ENCODE results near the gene PDZD2.
A peak's percentile ranks its signal among the peaks of the same experiment; 100 is the strongest.

PDZD2 gene

DNA sequence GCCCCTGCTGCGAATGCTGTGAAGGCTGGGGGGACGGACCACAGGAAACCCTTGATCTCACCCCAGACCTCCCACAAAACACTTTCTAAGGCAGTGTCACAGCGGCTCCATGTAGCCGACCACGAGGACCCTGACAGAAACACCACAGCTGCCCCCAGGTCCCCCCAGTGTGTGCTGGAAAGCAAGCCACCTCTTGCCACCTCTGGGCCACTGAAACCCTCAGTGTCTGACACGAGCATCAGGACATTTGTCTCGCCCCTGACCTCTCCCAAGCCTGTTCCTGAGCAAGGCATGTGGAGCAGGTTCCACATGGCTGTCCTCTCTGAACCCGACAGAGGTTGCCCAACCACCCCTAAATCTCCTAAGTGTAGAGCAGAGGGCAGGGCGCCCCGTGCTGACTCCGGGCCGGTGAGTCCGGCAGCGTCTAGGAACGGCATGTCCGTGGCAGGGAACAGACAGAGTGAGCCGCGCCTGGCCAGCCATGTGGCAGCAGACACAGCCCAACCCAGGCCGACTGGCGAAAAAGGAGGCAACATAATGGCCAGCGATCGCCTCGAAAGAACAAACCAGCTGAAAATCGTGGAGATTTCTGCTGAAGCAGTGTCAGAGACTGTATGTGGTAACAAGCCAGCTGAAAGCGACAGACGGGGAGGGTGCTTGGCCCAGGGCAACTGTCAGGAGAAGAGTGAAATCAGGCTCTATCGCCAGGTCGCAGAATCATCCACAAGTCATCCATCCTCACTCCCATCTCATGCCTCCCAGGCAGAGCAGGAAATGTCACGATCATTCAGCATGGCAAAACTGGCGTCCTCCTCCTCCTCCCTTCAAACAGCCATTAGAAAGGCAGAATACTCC, 450.4 kb downstream of the PDZD2 start:
- no peak for DNase-seq

DNA sequence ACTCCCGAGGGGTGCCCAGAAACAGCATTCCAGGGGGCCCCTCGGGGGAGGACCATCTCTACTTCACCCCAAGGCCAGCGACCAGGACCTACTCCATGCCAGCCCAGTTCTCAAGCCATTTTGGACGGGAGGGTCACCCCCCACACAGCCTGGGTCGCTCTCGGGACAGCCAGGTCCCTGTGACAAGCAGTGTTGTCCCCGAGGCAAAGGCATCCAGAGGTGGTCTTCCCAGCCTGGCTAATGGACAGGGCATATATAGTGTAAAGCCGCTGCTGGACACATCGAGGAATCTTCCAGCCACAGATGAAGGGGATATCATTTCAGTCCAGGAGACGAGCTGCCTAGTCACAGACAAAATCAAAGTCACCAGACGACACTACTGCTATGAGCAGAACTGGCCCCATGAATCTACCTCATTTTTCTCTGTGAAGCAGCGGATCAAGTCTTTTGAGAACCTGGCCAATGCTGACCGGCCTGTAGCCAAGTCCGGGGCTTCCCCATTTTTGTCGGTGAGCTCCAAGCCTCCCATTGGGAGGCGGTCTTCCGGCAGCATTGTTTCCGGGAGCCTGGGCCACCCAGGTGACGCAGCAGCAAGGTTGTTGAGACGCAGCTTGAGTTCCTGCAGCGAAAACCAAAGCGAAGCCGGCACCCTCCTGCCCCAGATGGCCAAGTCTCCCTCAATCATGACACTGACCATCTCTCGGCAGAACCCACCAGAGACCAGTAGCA, 451.3 kb downstream of the PDZD2 start:
- no peak for DNase-seq

DNA sequence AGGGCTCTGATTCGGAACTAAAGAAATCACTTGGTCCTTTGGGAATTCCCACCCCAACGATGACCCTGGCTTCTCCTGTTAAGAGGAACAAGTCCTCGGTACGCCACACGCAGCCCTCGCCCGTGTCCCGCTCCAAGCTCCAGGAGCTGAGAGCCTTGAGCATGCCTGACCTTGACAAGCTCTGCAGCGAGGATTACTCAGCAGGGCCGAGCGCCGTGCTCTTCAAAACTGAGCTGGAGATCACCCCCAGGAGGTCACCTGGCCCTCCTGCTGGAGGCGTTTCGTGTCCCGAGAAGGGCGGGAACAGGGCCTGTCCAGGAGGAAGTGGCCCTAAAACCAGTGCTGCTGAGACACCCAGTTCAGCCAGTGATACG, 451.8 kb downstream of the PDZD2 start:
- DNase-seq = no peak

DNA sequence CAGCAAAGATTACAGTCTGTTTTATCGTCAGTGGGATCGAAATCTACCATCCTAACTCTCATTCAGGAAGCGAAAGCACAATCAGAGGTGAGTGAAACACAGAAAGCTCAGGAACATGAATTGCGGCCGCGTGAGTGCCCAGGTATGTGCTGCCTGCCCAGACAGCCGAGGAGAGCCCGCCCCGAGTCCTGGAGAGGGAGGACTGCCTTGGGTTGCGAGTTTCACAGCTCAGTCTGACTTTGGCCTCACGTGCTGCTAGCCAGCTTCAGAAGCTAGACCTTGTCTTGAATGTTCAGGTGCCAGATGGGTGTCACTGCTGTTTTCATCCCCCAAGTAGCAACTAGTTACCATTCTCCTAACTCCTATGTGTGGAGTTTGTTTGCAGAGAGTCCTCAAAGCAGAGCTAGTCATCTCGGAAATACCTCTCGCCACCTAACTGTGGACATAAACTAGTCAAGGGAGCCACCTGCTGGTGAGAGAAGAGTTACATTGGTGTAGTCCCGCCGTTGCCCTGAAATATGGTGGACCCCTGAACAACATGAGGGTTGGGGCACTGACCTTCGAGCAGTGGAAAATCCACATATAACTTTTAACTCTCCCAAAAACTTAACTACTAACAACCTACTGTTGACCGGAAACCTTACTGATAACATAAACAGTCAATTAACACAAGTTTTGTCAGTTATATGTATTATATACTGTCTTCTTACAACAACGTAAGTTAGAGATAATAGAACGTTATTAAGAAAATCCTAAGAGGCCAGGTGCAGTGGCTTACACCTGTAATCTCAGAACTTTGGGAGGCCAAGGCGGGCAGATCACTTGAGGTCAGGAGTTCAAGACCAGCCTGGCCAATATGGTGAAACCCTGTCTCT, 454.2 kb downstream of the PDZD2 start:
- peak; percentile 82 for DNase-seq

DNA sequence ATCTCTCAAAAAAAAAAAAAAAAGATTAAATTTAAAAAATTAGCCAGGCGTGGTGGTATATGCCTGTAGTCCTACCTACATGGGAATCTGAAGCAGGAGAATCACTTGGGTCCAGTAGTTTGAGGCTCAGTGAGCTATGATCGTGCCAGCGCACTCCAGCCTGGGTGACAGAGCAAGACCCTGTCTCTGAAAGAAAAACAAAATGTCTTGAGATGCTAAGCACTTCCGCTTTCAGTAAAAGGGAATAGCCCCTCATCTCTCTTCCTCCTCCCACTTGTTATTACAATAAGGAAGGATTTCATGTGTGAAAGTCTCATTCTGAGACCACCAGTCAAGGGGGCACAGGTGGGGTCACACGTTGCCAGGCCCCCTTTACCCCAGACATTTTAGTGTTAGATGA, 455.8 kb downstream of the PDZD2 start:
- DNase-seq = no peak

DNA sequence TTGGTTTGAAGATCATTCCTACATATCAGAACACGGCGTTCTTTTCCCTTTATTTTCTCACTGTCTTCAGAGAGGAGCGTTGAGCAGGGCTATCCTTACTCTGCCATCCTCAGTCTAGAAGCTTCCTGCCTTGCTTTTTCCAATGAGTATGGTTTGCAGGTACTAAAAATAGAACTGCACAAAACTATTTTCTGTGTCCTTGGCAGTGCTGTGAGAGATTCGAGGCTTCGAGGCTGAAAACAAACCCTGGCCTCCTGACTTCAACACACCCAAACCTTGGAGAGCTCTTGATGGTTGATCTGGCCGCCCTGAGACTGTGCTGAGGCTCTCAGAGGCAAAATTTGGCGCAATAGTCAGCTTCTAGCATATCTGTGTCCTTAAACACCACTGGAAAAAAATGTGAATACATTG, 456.3 kb downstream of the PDZD2 start:
- no peak for DNase-seq

DNA sequence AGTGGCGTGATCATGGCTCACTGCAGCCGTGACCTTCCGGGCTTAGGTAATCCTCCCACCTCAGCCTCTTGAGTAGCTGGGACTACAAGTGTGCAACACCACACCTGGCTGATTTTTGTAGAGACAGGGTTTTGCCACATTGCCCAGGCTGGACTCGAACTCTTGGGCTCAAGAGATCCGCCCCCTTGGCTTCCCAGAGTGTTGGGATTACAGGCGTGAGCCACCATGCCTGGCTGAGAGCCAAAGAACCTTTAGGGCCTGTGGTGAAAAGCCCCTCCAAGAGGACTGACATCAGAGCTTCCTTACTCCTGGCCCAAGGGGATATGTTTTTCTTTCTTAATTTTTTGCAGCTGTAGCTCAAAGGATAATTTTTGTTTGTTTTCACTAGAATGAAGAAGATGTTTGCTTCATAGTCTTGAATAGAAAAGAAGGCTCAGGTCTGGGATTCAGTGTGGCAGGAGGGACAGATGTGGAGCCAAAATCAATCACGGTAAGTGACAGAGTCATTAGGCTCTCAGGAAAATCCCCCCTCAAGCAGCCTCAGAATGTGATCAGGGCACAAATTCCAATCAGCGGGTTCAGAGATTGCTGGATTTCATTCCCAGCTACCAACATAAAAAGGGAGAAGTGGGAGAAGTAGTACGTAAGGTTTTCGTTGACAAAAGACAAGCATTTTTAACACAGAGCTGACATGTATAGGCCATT, 458.1 kb downstream of the PDZD2 start:
- DNase-seq = no peak

DNA sequence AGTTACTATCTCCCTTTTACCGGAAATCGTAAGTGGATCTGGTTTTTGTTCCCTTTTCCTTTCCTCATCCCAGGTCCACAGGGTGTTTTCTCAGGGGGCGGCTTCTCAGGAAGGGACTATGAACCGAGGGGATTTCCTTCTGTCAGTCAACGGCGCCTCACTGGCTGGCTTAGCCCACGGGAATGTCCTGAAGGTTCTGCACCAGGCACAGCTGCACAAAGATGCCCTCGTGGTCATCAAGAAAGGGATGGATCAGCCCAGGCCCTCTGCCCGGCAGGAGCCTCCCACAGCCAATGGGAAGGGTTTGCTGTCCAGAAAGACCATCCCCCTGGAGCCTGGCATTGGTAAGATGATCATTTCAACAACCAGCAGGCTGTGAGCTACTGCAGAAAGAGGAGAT, 459.4 kb downstream of the PDZD2 start:
- DNase-seq = no peak

DNA sequence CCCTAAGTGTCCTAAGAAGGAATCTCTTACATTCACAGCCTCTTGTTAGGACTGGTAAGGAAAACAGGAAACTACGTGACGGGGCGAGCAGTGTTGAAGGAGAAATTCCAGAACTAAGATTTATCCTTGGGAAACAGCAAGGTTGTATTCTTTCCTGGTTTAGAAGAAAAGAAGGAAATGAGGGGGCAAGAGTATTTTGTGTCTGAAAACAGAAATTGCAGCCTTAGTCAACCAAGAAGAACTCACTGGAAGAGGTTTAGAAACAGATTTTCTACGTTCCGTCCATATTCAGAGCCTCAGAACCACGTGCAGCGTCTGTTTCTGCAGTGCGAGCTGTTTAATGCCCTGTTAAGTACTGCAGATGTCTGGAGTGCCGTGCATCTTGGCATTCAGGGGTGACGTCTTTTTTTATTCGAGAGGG, 460.0 kb downstream of the PDZD2 start:
- no peak for DNase-seq

DNA sequence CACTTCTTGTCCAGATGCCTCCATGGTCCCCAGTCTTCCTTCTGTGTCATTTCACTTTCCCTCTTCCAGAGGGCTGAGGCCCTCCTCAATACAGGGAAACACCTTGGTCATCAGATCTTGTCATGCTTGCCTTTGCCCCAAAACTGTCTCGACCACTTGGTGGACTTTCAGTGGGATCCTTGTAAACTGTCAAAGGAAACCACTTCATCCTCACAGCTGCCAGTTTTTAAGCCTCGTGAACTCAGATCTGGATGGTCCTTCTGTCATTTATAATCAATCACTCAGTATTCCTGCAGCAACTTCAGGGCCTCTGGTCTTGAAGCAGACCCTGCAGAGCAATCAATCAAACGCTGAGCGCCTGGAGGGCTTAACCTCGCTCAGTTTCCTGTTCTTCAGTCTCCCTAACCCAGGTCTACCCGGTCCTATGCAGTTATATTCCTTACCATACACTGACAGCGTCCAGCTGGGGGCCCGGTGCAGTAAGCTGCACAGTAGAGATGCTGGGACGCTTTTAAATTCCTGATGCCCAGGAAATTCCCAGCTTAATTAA, 460.6 kb downstream of the PDZD2 start:
- DNase-seq = no peak

DNA sequence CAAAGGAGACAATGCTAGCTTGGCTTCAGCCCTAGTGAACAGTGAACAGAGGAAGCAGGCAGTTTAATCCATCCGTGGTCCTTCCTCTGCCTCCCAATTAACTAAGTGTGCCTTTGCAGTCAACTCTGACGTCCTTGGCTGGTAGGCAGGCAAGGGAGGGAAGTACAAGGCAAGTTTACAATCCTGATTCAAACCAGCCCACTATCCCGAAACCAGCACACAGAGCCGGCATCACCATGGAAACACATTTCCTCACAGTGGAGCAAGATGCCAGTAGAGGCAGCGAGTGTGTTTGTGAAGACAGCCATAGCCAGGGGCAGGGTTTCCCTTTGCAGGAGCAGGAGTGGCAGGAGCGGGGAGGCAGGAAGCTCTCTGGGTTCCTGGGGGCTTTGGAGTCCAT, 461.3 kb downstream of the PDZD2 start:
- DNase-seq = no peak

DNA sequence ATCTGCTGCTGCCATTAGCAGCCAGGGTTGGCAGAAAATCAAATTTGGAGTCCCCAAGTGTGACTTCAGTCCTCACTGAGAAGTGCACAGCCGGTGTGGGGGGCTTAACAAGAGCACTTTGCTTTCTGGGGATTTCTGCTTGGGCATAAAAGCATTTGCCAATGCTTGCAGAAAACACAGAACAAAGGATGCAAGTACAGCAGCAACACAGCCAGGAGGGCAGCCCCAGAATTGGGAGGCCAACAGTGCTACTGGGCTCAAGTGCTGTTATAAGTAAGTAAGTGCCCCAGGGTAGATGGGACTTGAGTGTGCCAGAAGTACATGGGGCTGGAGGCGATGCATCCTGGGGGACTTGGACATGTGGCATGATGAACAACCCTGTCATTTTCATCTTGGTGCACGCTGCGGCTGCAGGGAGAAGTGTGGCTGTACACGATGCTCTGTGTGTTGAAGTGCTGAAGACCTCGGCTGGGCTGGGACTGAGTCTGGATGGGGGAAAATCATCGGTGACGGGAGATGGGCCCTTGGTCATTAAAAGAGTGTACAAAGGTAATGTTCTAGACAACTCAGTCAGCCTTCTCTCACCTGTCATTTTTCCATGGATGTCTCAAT, 461.9 kb downstream of the PDZD2 start:
- no peak for DNase-seq

DNA sequence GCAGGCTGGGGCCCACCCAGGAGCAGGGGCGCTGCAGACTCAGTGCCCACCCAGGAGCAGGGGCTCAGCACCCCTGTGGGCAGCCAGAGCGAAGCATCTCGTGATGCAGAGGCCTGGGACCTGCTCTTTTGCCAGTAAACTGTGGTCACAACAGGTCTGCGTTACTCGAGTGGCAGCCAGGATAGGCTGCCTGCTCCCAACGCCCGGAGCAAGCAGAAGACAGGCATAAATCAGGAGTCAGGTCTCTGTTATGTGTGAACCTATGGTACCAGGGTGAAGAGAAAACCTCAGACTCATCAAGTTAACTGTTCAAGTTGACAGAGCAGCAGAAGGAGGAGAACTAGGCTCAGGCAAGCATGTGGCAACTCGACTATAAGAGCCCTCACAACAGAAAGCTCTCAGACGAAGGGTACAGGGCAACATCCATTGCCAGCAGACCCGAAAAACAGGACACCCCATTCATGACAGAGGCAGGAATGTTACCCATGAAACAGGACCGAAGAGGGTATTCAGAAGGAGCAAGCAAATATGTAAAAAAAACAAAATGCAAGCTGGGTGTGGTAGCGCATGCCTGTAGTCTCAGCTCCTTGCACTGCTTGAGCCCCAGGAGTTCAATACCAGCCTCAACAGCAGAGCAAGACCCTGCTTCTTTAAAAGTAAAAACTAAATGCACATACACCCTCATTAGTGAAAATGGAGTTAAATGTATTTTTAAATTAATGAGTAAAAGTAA, 463.5 kb downstream of the PDZD2 start:
- DNase-seq = no peak

DNA sequence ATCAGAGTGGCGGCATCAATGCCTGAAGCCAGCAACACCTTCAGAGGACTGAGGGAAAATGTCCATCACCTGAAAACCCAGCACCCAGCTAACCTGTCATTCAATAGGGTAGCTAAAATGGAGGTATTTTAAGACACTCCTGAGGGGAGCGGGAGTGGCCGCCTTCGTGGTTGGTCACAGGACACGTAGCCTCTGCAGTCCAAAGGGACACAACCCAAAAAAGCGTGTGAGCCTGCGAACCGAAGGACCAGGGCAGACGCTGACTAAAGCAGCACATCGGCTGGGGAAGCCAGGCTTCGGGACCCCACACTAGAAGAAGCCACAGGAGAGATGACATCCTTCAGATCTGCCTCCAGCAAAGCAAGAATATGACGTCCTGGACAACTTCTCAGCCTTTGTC, 464.6 kb downstream of the PDZD2 start:
- DNase-seq = no peak

DNA sequence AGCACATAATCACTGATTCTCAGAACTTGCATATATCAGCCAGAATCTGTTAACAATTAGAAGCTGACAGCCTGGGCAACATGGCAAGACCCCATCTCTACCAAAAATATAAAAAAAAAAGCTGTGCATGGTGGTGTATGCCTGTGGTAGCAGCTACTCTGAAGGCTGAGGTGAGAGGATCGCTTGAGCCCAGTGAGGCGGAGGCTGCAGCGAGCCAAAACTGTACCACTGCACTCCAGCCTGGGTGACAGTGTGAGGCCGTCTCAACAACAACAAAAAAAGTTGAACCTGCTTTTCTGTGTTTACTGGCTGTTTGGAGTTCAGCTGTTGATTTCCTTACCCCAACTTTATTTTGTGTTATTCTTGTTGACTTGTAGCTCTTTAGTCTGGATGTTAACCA, 468.4 kb downstream of the PDZD2 start:
- DNase-seq = no peak

DNA sequence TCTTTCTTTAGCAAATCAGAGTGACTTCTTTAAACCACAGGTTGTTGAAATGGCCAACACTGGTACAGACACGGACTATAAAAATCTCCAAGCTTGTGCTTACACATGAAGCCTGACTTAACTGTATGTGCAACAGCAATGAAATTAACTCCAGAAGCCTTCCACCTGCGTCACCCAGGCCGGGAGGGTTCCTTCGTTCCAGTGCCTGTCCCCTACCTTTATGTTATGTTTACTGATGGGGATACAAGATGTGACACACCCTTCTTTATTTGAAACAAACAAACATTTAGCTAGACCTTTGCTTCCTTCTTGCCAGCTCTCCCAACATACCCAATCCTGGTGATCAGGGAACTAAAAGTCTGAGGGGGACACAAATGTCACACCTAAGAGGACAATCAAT, 469.2 kb downstream of the PDZD2 start:
- DNase-seq = no peak

DNA sequence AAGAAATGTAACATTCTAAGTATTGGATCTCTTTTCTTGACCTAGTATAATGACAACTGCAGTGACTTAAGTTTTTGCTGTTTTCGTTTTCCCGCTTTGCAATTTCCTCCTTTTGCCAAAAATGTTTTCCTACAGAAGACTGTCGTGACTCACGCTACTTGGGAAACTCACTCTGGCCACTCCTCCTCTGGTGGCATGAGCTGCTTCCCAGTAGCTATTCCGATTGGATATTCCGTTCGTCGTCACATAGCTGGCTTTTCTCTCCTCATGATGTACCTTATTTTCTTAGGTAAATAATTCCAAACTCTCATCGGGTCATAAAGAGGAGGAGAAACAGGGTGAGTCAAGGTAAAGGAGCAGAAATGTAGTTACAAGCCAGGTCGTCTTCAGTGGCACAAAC, 470.3 kb downstream of the PDZD2 start:
- no peak for DNase-seq

DNA sequence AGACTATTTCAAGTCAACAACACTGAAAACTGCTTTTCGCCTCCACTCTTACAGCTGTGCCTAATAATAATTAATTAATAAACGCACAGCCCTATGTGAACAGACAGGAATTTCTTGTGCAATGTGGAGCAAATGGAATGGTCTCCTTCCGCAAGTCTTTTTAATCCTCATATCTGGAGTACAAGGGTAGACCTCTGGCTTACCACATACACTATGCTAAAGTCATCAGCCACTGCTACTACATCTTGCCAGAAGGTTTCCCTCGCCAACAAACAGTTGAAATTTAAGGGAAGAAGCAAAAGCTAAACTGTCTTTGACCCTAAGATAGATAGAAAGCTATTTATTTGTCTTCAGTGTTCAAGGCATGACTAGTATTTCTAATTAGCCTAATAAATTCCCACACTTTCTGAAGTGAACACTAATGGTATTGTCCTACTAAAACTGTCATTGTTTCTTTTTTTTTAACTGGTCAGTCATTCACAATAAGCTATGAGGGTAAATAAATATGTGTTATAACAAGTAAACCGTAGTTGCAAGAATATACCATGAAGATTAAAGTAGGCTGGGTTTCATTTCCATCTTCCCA, 471.3 kb downstream of the PDZD2 start:
- no peak for DNase-seq

DNA sequence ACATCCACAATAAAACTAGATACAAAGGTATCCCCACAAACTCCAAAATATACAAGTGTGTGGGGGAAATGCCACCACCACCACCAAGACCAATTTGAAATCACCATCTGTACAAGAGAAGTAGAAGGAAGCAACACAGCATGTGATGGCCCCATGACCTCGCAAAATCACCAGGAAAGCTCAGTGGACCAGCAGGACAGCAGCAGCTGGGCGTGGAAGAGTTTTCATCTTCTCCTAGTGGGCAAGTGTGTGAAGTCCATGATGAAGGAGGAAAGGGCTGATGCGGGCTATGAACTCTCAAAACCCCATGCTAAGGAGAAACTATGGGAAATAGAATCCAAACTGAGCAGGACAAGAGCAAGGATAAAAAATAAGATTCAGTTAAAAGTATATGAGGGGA, 477.1 kb downstream of the PDZD2 start:
- DNase-seq = no peak

DNA sequence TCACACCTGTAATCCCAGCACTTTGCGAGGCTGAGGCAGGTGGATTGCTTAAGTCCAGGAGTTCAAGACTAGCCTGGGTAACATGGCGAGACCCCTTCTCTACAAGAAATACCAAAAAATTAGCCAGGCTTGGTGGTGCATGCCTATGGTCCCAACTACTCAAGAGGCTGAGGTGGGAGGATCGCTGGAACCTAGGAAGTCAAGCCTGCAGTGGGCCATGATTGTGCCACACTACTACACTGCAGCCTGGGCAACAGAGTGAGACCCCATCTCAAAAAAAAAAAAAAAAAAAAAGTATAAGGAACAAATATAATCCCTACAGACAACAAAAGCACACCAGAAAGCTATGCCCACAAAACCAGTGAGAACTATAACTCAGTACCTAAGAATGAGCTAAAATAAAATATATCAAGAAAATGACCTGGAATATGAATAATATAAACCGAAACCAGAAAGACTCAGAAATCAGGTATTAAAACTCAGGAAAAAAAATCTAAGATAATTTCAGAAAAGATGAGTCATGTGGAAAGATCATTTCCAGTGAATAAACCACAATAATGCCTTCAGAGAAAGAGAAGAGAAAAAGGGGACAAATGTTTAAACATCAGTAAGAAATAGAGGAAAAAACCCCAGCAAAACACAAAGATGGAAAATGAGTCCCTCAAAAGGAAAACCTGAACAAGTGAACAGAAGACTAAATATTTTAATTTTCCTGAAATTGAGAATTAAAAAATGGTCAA, 477.8 kb downstream of the PDZD2 start:
- DNase-seq = no peak

All from OCI-M1 (cell line).